ENCODE measurements around the gene PSMG3.

DNA sequence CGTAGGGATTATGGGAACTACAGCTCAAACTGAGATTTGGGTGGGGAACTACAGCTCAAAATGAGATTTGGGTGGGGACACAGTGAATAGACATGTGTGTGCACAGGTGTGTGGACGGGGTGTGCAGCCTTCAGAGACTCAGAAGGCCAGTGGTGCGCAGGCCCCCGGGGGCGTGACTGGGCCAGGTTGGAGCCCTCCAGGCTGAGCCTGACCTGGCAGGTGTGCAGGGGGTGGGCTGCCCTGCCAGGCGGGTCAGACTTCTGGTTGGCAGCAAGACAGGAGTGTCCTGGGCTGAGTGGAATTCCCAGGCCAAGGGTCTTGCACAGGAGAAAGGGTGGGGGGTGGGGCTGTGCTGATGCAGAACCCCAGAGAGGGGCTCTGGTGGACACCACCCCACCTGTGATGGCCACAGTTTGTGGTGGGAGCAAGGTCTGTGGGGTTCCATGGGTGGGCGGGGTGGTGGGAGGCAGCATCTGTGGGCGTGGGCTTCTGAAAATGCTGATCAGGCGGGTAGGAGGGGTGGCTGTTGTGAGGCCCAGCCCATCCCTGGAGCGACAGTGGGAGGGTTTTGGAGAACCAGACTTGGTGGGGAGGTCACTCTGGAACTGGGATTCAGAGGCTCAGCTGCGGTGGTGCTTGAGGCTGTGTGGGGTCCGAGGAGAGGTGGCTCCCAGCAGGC is 29.3 kb upstream of the PSMG3 start:
- no peak for TF ChIP-seq NR2C2 (CRISPR knock-in tag; IDR thresholded peaks at IDR 0.05)
- TF ChIP-seq JUN (CRISPR knock-in tag; IDR thresholded peaks at IDR 0.05): no peak
- TF ChIP-seq CBFB (CRISPR knock-in tag; IDR thresholded peaks at IDR 0.05; ENCODE audit: low read depth): no peak
- no peak for TF ChIP-seq ZNF416 (CRISPR knock-in tag; IDR thresholded peaks at IDR 0.05)
- no peak for TF ChIP-seq EMX1 (CRISPR knock-in tag; IDR thresholded peaks at IDR 0.05)
- TF ChIP-seq RELA (CRISPR knock-in tag; IDR thresholded peaks at IDR 0.05; ENCODE audit: borderline replicate concordance): no peak
